ENCODE results near the gene FMNL2.
"Not testable (repeated sequence)": the region's sequence is repeated elsewhere in the genome, so short reads cannot be mapped to it uniquely, and the experiment has no call there.

Gene FMNL2

GRCh38 chr2:152472481-152472887, 137.5 kb downstream of the FMNL2 start:
- no peak for DNase-seq (ENCODE audit: low read depth)

GRCh38 chr2:152473151-152473857, 138.3 kb downstream of the FMNL2 start:
- DNase-seq (ENCODE audit: low read depth), result no peak

GRCh38 chr2:152474523-152474922, 139.5 kb downstream of the FMNL2 start:
- DNase-seq (ENCODE audit: low read depth), result not testable (repeated sequence)

- no peak for DNase-seq (ENCODE audit: low read depth)
These were observed 141.0 kb downstream of the FMNL2 start for GRCh38 chr2:152475982-152476381.

GRCh38 chr2:152477347-152478092, 142.5 kb downstream of the FMNL2 start:
- DNase-seq (ENCODE audit: low read depth), result no peak

- DNase-seq (ENCODE audit: low read depth), result no peak
These were observed 144.3 kb downstream of the FMNL2 start for GRCh38 chr2:152479282-152479681.

GRCh38 chr2:152480821-152481399, 145.9 kb downstream of the FMNL2 start:
- DNase-seq (ENCODE audit: low read depth), result no peak

GRCh38 chr2:152481881-152482583, 147.1 kb downstream of the FMNL2 start:
- DNase-seq (ENCODE audit: low read depth), result no peak

GRCh38 chr2:152483276-152484063, 148.5 kb downstream of the FMNL2 start:
- DNase-seq (ENCODE audit: low read depth), result peak; percentile 66

- DNase-seq (ENCODE audit: low read depth), result no peak
These were observed 151.2 kb downstream of the FMNL2 start for GRCh38 chr2:152485954-152486736.

- no peak for DNase-seq (ENCODE audit: low read depth)
These were observed 151.9 kb downstream of the FMNL2 start for GRCh38 chr2:152486737-152487400.

- DNase-seq (ENCODE audit: low read depth), result no peak
These were observed 153.1 kb downstream of the FMNL2 start for GRCh38 chr2:152488075-152488474.

- no peak for DNase-seq (ENCODE audit: low read depth)
These were observed 154.4 kb downstream of the FMNL2 start for GRCh38 chr2:152489364-152489763.

GRCh38 chr2:152490686-152491455, 155.9 kb downstream of the FMNL2 start:
- no peak for DNase-seq (ENCODE audit: low read depth)

GRCh38 chr2:152492131-152492530, 157.2 kb downstream of the FMNL2 start:
- no peak for DNase-seq (ENCODE audit: low read depth)

- no peak for DNase-seq (ENCODE audit: low read depth)
These were observed 157.9 kb downstream of the FMNL2 start for GRCh38 chr2:152492911-152493310.

- no peak for DNase-seq (ENCODE audit: low read depth)
These were observed 158.4 kb downstream of the FMNL2 start for GRCh38 chr2:152493417-152493816.

- DNase-seq (ENCODE audit: low read depth), result no peak
These were observed 159.1 kb downstream of the FMNL2 start for GRCh38 chr2:152493945-152494528.

- DNase-seq (ENCODE audit: low read depth), result no peak
These were observed 161.4 kb downstream of the FMNL2 start for GRCh38 chr2:152496371-152496770.
